ENCODE results near the gene CDKN2A. TPM values are rescaled to one million over a fixed set of nuclear protein-coding genes. Genes with fewer than 3 reads are reported as not detected.
"Not testable (repeated sequence)": the region's sequence is repeated elsewhere in the genome, so short reads cannot be mapped to it uniquely, and the experiment has no call there.

The CDKN2A gene
- total RNA-seq, 2 donors from 2014 or later, result 3.9 to 15.7 TPM

DNA sequence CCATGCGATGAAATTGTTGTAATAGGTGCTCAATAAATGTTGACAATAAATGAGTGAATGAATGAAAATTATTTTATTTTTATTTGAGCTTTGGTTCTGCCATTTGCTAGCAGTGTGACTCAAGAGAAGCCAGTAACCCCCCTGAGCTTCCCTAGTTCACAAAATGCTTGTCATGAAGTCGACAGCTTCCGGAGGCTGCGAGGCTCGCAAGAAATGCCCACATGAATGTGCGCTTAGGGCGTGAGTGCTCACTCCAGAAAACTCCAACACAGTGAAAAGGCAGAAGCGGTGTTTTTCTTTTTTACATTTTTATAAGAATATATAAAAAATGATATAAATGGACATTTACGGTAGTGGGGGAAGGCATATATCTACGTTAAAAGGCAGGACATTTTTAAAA is 26.5 kb downstream of the CDKN2A start:
- ATAC-seq, result no peak
- H3K27me3 Mint-ChIP-seq, result peaks cover 73 to 93% of the 10 kb centered on the region in 2 donors
- H3K36me3 Mint-ChIP-seq, result peaks cover 35% of the 10 kb centered on the region
- DNase-seq (ENCODE audit: low spot score), result no peak
- H3K9me3 Mint-ChIP-seq, result no peaks in the 10 kb centered on the region
- peak overlapping the region; percentile 43 for H3K4me3 Mint-ChIP-seq
- peaks cover 38 to 49% of the 10 kb centered on the region in 2 donors for H3K4me1 Mint-ChIP-seq (ENCODE audit: low read depth in 2 of 2)
- no peak overlapping the region for H3K27ac Mint-ChIP-seq

- peaks cover 38 to 49% of the 10 kb centered on the region in 2 donors for H3K4me1 Mint-ChIP-seq (ENCODE audit: low read depth in 2 of 2)
- peaks cover 1% of the 10 kb centered on the region for H3K9me3 Mint-ChIP-seq
- ATAC-seq (no peak), DNase-seq (ENCODE audit: low spot score) (no peak)
- H3K27me3 Mint-ChIP-seq, result peaks cover 72 to 93% of the 10 kb centered on the region in 2 donors
- H3K36me3 Mint-ChIP-seq, result peaks cover 35% of the 10 kb centered on the region
- no peak overlapping the region for H3K27ac Mint-ChIP-seq
- peak overlapping the region; percentile 43 for H3K4me3 Mint-ChIP-seq
These were observed 27.0 kb downstream of the CDKN2A start for GRCh38 chr9:21967169-21967568.

- Mint-ChIP-seq H3K27me3 (peaks cover 72 to 93% of the 10 kb centered on the region in 2 donors), H3K27ac (peak overlapping the region in 1 of 2 donors; percentile 31), H3K9me3 (peaks cover 3% of the 10 kb centered on the region), H3K4me1 (ENCODE audit: low read depth in 2 of 2) (peaks cover 37 to 47% of the 10 kb centered on the region in 2 donors), H3K4me3 (peak overlapping the region; percentile 67), H3K36me3 (peaks cover 33% of the 10 kb centered on the region)
- DNase-seq (ENCODE audit: low spot score) (no peak), ATAC-seq (no peak)
These were observed 27.9 kb downstream of the CDKN2A start for GRCh38 chr9:21966140-21966851.

DNA sequence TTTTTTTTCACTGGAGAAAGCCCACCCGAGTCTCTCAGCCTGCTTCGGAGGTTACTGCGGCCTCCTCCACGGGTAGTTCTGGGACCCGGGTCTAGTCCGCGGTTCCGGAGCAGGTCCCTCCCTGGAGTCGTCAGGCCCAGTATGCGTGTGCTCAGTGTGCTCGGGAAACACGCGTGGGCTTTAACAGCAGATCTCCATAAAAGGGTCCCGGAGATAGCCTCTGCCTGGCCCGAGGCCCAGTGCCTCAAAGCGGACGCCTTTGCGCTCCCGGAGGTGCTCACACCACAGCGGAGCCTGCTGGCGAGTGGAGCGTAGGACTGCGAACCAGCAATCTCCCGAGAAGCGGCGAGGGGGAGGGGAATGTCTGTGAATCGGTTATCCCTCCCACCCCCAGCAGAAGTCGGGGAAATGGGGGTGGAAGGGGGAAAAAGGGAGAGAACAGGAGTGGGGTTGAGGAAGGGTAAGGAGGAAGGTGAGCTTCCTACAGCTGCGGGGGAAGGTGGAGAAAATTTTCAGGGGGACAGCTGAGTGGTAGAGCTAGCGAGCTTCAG is 28.7 kb downstream of the CDKN2A start:
- Mint-ChIP-seq H3K27ac (peak overlapping the region; percentile 31 to 64), H3K36me3 (peaks cover 29% of the 10 kb centered on the region), H3K9me3 (peaks cover 3% of the 10 kb centered on the region), H3K4me3 (peak overlapping the region; percentile 67), H3K4me1 (ENCODE audit: low read depth in 2 of 2) (peaks cover 34 to 44% of the 10 kb centered on the region in 2 donors), H3K27me3 (peaks cover 72 to 90% of the 10 kb centered on the region in 2 donors)
- DNase-seq (ENCODE audit: low spot score) (no peak), ATAC-seq (peak; percentile 78 to 81)

DNA sequence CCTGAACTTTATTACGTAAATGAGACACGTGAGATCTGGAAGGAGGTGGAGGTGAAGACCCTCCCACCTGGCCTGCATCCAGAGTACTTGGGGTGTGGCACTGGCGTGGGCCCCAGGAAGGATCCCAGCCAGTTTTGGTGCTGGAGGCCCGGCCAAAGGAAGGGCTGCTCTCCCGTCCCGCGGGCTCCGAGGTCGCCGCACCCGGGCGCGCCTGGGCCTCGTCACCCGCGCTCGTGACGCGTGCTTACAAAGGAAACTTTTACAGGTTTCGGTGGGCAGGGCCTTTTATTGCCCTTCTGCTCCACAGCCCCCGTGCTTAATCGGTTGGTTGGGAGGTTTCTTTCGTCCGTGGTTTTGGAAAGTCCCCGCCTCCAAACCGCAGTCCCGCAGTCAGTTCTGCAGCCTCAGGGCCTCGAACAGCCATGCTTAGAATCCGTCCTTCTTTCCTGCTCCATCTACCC is 29.2 kb downstream of the CDKN2A start:
- H3K27ac Mint-ChIP-seq, result peak overlapping the region in 1 of 2 donors; percentile 31
- DNase-seq (ENCODE audit: low spot score) (no peak), ATAC-seq (peak; percentile 74 to 79)
- H3K4me3 Mint-ChIP-seq, result peak overlapping the region; percentile 67
- H3K4me1 Mint-ChIP-seq (ENCODE audit: low read depth in 2 of 2), result peaks cover 31 to 44% of the 10 kb centered on the region in 2 donors
- H3K9me3 Mint-ChIP-seq, result peaks cover 3% of the 10 kb centered on the region
- peaks cover 29% of the 10 kb centered on the region for H3K36me3 Mint-ChIP-seq
- H3K27me3 Mint-ChIP-seq, result peaks cover 70 to 90% of the 10 kb centered on the region in 2 donors

DNA sequence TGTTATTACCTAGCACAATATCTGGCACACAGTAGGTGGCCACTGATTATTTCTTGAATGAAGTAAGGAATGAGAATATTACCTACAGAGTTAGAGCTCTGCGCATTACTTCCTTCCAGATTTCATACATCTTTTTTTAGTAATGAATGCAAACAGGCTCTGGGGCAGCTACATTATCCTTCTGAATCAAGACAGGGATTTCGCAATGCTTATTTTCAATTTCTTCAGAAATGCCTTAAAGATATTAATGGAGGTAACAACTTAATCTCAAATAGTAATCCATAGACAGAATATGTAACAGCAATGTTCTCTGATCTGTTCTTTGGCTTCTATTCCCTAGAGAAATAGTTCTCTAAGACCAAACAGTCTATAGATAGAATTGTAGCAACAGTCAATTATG is 32.6 kb downstream of the CDKN2A start:
- peaks cover 51 to 61% of the 10 kb centered on the region in 2 donors for H3K27me3 Mint-ChIP-seq
- H3K4me3 Mint-ChIP-seq, result no peak overlapping the region
- peaks cover 14 to 22% of the 10 kb centered on the region in 2 donors for H3K4me1 Mint-ChIP-seq (ENCODE audit: low read depth in 2 of 2)
- no peak overlapping the region for H3K27ac Mint-ChIP-seq
- DNase-seq (ENCODE audit: low spot score) (no peak), ATAC-seq (no peak)
- peaks cover 17% of the 10 kb centered on the region for H3K36me3 Mint-ChIP-seq
- peaks cover 3% of the 10 kb centered on the region for H3K9me3 Mint-ChIP-seq

DNA sequence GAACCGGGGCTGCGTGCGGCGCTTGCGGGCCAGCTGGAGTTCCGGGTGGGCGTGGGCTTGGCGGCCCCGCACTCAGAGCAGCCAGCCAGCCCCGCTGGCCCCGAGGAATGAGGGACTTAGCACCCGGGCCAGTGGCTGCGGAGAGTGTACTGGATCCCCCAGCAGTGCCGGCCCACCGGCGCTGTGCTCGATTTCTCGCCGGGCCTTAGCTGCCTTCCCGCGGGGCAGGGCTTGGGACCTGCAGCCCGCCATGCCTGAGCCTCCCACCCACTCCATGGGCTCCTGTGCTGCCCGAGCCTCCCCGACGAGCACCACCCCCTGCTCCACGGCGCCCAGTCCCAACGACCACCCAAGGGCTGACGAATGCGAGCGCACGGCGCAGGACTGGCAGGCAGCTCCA is 34.9 kb downstream of the CDKN2A start:
- not testable (repeated sequence) for H3K36me3 Mint-ChIP-seq; H3K4me1 Mint-ChIP-seq (ENCODE audit: low read depth in 2 of 2); H3K4me3 Mint-ChIP-seq; ATAC-seq; DNase-seq (ENCODE audit: low spot score); H3K9me3 Mint-ChIP-seq; H3K27ac Mint-ChIP-seq
- H3K27me3 Mint-ChIP-seq, result peaks cover 41 to 52% of the 10 kb centered on the region in 2 donors

DNA sequence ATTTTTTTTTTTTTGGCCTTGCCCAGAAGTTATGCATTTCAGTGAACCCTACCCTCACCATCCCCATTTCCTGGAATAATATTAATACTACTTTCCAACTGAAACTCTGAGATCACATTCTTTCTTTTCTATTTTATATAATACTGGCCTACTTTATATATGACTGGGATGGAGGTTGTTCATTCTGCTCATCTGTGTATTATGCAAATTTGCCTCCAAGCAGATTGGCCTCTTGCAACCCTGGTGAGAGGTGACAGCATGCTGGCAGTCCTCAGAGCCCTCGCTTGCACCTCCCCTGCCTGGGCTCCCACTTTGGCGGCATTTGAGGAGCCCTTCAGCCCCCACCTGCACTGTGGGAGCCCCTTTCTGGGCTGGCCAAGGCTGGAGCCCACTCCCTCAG is 35.4 kb downstream of the CDKN2A start:
- H3K36me3 Mint-ChIP-seq, result peaks cover 6% of the 10 kb centered on the region
- no peak for DNase-seq (ENCODE audit: low spot score)
- H3K4me1 Mint-ChIP-seq (ENCODE audit: low read depth in 2 of 2), result no peaks in the 10 kb centered on the region
- H3K4me3 Mint-ChIP-seq, result no peak overlapping the region
- H3K27ac Mint-ChIP-seq, result no peak overlapping the region
- H3K9me3 Mint-ChIP-seq, result peaks cover 3% of the 10 kb centered on the region
- peak in 1 of 2 donors; percentile 41 for ATAC-seq
- peaks cover 37 to 52% of the 10 kb centered on the region in 2 donors for H3K27me3 Mint-ChIP-seq

DNA sequence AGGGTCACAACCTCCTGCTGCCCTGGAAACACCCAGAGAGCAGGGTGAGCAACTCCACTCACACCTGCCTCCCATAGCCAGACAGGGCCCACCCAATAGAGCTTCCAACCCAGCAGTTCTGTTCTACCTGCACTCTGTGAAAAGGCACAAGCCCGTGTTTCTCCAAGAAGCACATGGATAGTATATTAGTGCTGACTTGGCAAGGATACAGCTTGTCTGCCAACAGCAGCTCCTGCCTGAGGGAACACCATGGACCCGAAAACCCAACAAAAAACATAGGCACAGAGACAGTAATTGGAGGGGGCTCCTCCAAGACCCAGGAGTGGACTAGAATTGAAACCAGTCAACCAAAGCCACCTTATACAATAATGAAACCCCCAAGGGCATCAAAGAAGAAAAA is 48.6 kb downstream of the CDKN2A start:
- peaks cover 2 to 4% of the 10 kb centered on the region in 2 donors for H3K4me1 Mint-ChIP-seq (ENCODE audit: low read depth in 2 of 2)
- H3K36me3 Mint-ChIP-seq, result no peaks in the 10 kb centered on the region
- DNase-seq (ENCODE audit: low spot score) (no peak), ATAC-seq (no peak)
- no peak overlapping the region for H3K4me3 Mint-ChIP-seq
- H3K9me3 Mint-ChIP-seq, result no peaks in the 10 kb centered on the region
- H3K27me3 Mint-ChIP-seq, result peaks cover 31 to 41% of the 10 kb centered on the region in 2 donors
- no peak overlapping the region for H3K27ac Mint-ChIP-seq

DNA sequence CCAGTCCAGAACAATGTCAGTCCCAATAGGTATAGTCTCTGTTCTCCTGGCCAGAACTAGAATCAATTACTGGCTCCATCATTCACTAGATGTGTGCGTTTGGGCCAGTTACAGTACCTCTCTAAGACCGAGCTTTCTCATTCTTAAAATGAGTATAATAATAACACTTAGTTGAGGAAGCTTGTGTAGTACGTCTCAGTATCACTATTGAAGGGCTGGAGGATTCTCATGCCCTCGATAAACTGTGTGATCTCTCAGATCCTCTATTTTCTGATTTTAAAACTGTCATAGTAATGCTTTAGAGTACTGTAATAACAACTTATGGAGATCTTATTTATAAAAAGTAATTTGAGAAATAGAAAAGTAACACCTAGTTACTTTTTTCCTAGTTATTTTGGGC is 50.7 kb downstream of the CDKN2A start:
- no peaks in the 10 kb centered on the region for H3K4me1 Mint-ChIP-seq (ENCODE audit: low read depth in 2 of 2)
- no peaks in the 10 kb centered on the region for H3K9me3 Mint-ChIP-seq
- no peak overlapping the region for H3K4me3 Mint-ChIP-seq
- ATAC-seq, result no peak
- H3K27me3 Mint-ChIP-seq, result peaks cover 28 to 35% of the 10 kb centered on the region in 2 donors
- no peaks in the 10 kb centered on the region for H3K36me3 Mint-ChIP-seq
- H3K27ac Mint-ChIP-seq, result no peak overlapping the region
- no peak for DNase-seq (ENCODE audit: low spot score)

DNA sequence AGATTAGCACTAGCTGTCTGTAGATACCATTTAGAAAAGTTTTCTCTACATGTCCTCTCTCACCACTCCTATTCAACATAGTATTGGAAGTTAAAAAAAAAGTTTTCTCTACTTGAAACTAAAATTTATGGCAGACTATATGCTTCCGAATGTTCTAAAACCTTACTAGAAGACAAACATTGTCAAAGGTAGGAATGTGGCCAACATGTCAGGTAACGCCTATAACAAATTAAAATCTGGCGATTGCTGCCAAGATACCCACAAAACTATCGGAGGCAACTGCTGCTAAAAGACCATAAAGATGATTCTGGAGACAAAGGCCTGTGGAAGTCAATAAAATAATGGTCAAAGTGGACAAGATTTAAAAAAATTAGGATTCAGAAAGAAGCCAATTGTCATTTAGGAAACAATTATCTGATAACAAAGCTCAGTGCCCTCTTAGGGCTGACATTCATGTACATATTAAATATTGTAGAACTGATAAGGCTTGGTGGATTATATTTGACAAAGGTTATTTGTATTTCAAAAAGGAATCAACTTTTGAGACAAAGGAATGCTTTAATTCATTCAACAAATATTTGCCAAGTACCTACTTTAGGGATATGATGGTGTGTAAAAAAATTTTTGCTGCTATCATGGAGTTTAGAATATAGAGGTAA is 52.7 kb downstream of the CDKN2A start:
- no peak for ATAC-seq
- Mint-ChIP-seq H3K4me3 (no peak overlapping the region), H3K27me3 (peaks cover 24 to 28% of the 10 kb centered on the region in 2 donors), H3K36me3 (no peaks in the 10 kb centered on the region), H3K27ac (peak overlapping the region in 1 of 2 donors; percentile 59), H3K4me1 (ENCODE audit: low read depth in 2 of 2) (no peaks in the 10 kb centered on the region), H3K9me3 (no peaks in the 10 kb centered on the region)
- DNase-seq (ENCODE audit: low spot score), result no peak

- ATAC-seq, result no peak
- Mint-ChIP-seq H3K4me1 (ENCODE audit: low read depth in 2 of 2) (no peaks in the 10 kb centered on the region), H3K9me3 (no peaks in the 10 kb centered on the region), H3K4me3 (no peak overlapping the region), H3K27ac (no peak overlapping the region), H3K36me3 (no peaks in the 10 kb centered on the region), H3K27me3 (peaks cover 0 to 1% of the 10 kb centered on the region in 2 donors)
- DNase-seq (ENCODE audit: low spot score), result no peak
These were observed 58.0 kb downstream of the CDKN2A start for GRCh38 chr9:21936161-21936560.

DNA sequence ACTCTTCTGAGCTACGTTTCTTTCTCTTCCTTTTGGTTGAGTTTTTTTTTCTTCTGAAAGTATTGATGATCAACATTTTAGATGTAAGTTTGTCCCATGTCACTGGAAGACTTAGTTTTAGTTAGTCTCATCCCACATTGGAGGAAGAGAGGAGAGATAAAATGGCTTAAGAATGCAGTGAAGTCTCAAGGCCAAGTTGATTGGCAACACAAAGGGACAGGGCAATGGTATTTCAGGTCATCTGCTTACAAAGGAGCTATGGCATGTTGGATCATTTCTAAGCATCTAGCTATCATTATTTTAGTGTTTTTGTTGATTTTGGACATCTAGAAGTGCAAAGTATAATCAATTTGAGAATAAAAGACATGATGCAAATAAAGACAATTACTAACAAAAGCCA is 58.6 kb downstream of the CDKN2A start:
- no peak for DNase-seq (ENCODE audit: low spot score)
- no peak for ATAC-seq
- Mint-ChIP-seq H3K27me3 (no peaks in the 10 kb centered on the region), H3K36me3 (no peaks in the 10 kb centered on the region), H3K4me3 (no peak overlapping the region), H3K27ac (no peak overlapping the region), H3K9me3 (no peaks in the 10 kb centered on the region), H3K4me1 (ENCODE audit: low read depth in 2 of 2) (no peaks in the 10 kb centered on the region)

- no peaks in the 10 kb centered on the region for H3K36me3 Mint-ChIP-seq
- H3K27ac Mint-ChIP-seq, result no peak overlapping the region
- H3K4me3 Mint-ChIP-seq, result no peak overlapping the region
- no peaks in the 10 kb centered on the region for H3K4me1 Mint-ChIP-seq (ENCODE audit: low read depth in 2 of 2)
- peaks cover 0 to 2% of the 10 kb centered on the region in 2 donors for H3K27me3 Mint-ChIP-seq
- peaks cover 3% of the 10 kb centered on the region for H3K9me3 Mint-ChIP-seq
- DNase-seq (ENCODE audit: low spot score) (no peak), ATAC-seq (no peak)
These were observed 60.3 kb downstream of the CDKN2A start for GRCh38 chr9:21933865-21934264.
